K562 (cell line): ENCODE measurements around the gene NFIB. TPM values are rescaled to one million over a fixed set of nuclear protein-coding genes. Genes with fewer than 3 reads are reported as not detected.

Source experiments
- ATAC-seq: fragments of 200-7000 bp; cut with Tn5 transposase; 3 replicates; pipeline ENCODE4 v1.9.1; 2020; ENCODE audit warnings: moderate library complexity
- BruUV-seq: library from RNA; stranded (reverse); fragments of 400-500 nt; replicated peaks from 2 replicates; lab custom pipeline; 2021; lab: Mats Ljungman, UMichigan
- CTCF ChIA-PET: fragments of 300-600 bp; formaldehyde crosslinking; extraction: SDS; loops from one replicate; lab custom pipeline; 2021; ENCODE audit warnings: low intra/inter-chr PET ratio; lab: Yijun Ruan, JAX
- POLR2A ChIA-PET: fragments of 300-600, 350-650 bp; sonication (Branson Sonifier 250); formaldehyde crosslinking; extraction: SDS; loops from one replicate; lab custom pipeline; 2021; ENCODE audit warnings: antibody characterized with exemption, inconsistent platforms; lab: Yijun Ruan, JAX
- DNase-seq, 4 experiments: peaks; one replicate each; pipeline versions ENCODE4 v3.0.0 to v3.0.0-alpha.2; 2011 to 2018; ENCODE audit warnings: low spot score in 3 of 4, mixed read lengths in 3 of 4; ENCODE audit errors: extremely low read depth in 1 of 4
- FAIRE-seq: peaks from 2 replicates; lab custom pipeline; 2011; peaks lifted over from hg19 to GRCh38; lab: Jason Lieb, UNC
- H2AFZ ChIP-seq: 2 replicates; pipeline ENCODE4 v1.6.0; 2011; ENCODE audit warnings: low read depth, low read length, control low read depth, inconsistent platforms
- H3K27ac ChIP-seq: fragments of 200-600 bp; 3 replicates; pipeline ENCODE4 v1.8.0; 2011; ENCODE audit warnings: low read depth, mild to moderate bottlenecking, control low read depth, inconsistent platforms, low read length, moderate library complexity, mixed read lengths; ENCODE audit errors: extremely low read depth
- H3K27me3 ChIP-seq, 2 experiments: fragments of 300-600 bp in 1 of 2; 2 replicates in 1 of 2; 3 replicates in 1 of 2; pipeline versions ENCODE4 v1.6.0 to v1.8.0; 2011; ENCODE audit warnings: inconsistent platforms in 2 of 2, low read length in 2 of 2, mild to moderate bottlenecking in 1 of 2, mixed read lengths in 1 of 2, moderate library complexity in 1 of 2; ENCODE audit not compliant: control insufficient read depth in 2 of 2, insufficient read depth in 2 of 2
- H3K36me3 ChIP-seq: fragments of 300-600 bp; 3 replicates; pipeline ENCODE4 v1.8.0; 2011; ENCODE audit warnings: mild to moderate bottlenecking, low read length, inconsistent platforms; ENCODE audit not compliant: control insufficient read depth, insufficient read depth
- H3K4me1 ChIP-seq, 2 experiments: fragments of 200-600 bp in 1 of 2; replicated peaks in 1 of 2; 2 replicates in 1 of 2; 3 replicates in 1 of 2; pipeline versions ENCODE4 v1.5.1 to v1.8.0; 2011; ENCODE audit warnings: inconsistent platforms in 2 of 2, low read length in 2 of 2, mild to moderate bottlenecking in 1 of 2, mixed read lengths in 1 of 2, moderate library complexity in 1 of 2; ENCODE audit not compliant: control insufficient read depth in 2 of 2, insufficient read depth in 2 of 2
- H3K4me2 ChIP-seq: 2 replicates; pipeline ENCODE4 v1.6.1; 2011; ENCODE audit warnings: low read length, control low read depth, inconsistent platforms, mixed read lengths; ENCODE audit not compliant: insufficient read depth
- H3K4me3 ChIP-seq: fragments of 200-600 bp; sonication (generic), shearing (Covaris generic); 2 replicates; pipeline ENCODE4 v1.5.1; 2016; ENCODE audit warnings: control low read depth, inconsistent platforms
- H3K79me2 ChIP-seq: fragments of 200-600 bp; 3 replicates; pipeline ENCODE4 v1.8.0; 2011; ENCODE audit warnings: low read length, inconsistent platforms; ENCODE audit not compliant: control insufficient read depth, insufficient read depth
- H3K9ac ChIP-seq, 2 experiments: 2 replicates each; pipeline versions ENCODE4 v1.6.0 to v1.6.1; 2011; ENCODE audit warnings: low read depth in 2 of 2, low read length in 2 of 2, control low read depth in 1 of 2, inconsistent platforms in 1 of 2, mild to moderate bottlenecking in 1 of 2, mixed read lengths in 1 of 2; ENCODE audit not compliant: insufficient read depth in 1 of 2
- H3K9me1 ChIP-seq: one replicate; pipeline ENCODE4 v1.6.0; 2011; ENCODE audit warnings: inconsistent platforms, mild to moderate bottlenecking, low read length, moderate library complexity; ENCODE audit not compliant: control insufficient read depth, insufficient read depth
- H3K9me3 ChIP-seq: replicated peaks from 2 replicates; pipeline ENCODE4 v1.5.1; 2011; ENCODE audit warnings: low read depth, low read length, inconsistent platforms; ENCODE audit not compliant: control insufficient read depth, insufficient read depth
- H4K20me1 ChIP-seq: replicated peaks from 2 replicates; pipeline ENCODE4 v1.6.1; 2011; ENCODE audit warnings: low read length, inconsistent platforms, mixed read lengths; ENCODE audit not compliant: control insufficient read depth, insufficient read depth
- ARHGAP35 ChIP-seq: fragments of 450-650 bp; IDR thresholded peaks from 2 replicates; pipeline ENCODE4 v1.6.1; 2018; ENCODE audit not compliant: partially characterized antibody
- DNMT1 ChIP-seq: fragments of 450-650 bp; IDR thresholded peaks from 2 replicates; pipeline ENCODE4 v1.6.1; 2016; ENCODE audit warnings: antibody characterized with exemption, mild to moderate bottlenecking
- HDAC8 ChIP-seq: fragments of 450-650 bp; IDR thresholded peaks from 2 replicates; pipeline ENCODE4 v1.6.1; 2016; ENCODE audit warnings: mild to moderate bottlenecking, missing genetic modification characterization, moderate library complexity, missing compliant biosample characterization
- HNRNPH1 ChIP-seq: fragments of 200-400 bp; formaldehyde crosslinking; optimal IDR thresholded peaks from 2 replicates; pipeline ENCODE3; 2017; ENCODE audit warnings: low read depth, mild to moderate bottlenecking, low read length, moderate library complexity
- ILK ChIP-seq: fragments of 450-650 bp; IDR thresholded peaks from 2 replicates; pipeline ENCODE4 v1.6.1; 2016; ENCODE audit warnings: missing genetic modification characterization, low read depth, mild to moderate bottlenecking, missing compliant biosample characterization, moderate library complexity, borderline replicate concordance
- JUNB ChIP-seq: fragments of 450-650 bp; formaldehyde crosslinking; conservative IDR thresholded peaks from 2 replicates; pipeline ENCODE4 v1.4.0; 2020; ENCODE audit warnings: mild to moderate bottlenecking
- KLF10 ChIP-seq: fragments of 250-450 bp; sonication (Bioruptor Pico); IDR thresholded peaks from 2 replicates; pipeline ENCODE4 v1.6.1; 2021; ENCODE audit warnings: matching md5 sums
- MAFK ChIP-seq: IDR thresholded peaks from 2 replicates; pipeline ENCODE4 v1.6.1; 2011; ENCODE audit warnings: low read length, improper control_type of control experiment
- MED1 ChIP-seq: sonication (generic); formaldehyde crosslinking; IDR thresholded peaks from 2 replicates; pipeline ENCODE4 v1.8.1; 2023; ENCODE audit warnings: missing genetic modification reagents, borderline replicate concordance
- MTA3 ChIP-seq: fragments of 450-650 bp; formaldehyde crosslinking; IDR thresholded peaks from 2 replicates; pipeline ENCODE4 v1.6.1; 2017; ENCODE audit warnings: mild to moderate bottlenecking, borderline replicate concordance
- PHF21A ChIP-seq: fragments of 450-650 bp; IDR thresholded peaks from 2 replicates; pipeline ENCODE4 v1.6.1; 2017; ENCODE audit warnings: low read depth, borderline replicate concordance
- RBM39 ChIP-seq: fragments of 200-400 bp; formaldehyde crosslinking; optimal IDR thresholded peaks from 2 replicates; pipeline ENCODE3; 2018; ENCODE audit warnings: low read depth, low read length
- SAP30 ChIP-seq: fragments of 200-600 bp; sonication (generic); IDR thresholded peaks from 2 replicates; pipeline ENCODE4 v1.6.1; 2012; ENCODE audit warnings: borderline replicate concordance, low read depth, mild to moderate bottlenecking, moderate library complexity, low read length, control low read depth, inconsistent platforms; ENCODE audit not compliant: insufficient read depth, poor library complexity, severe bottlenecking
- SIN3A ChIP-seq, 2 experiments: fragments of 150-350 bp in 1 of 2; IDR thresholded peaks; 2 replicates each; pipeline ENCODE4 v1.6.1; 2011 to 2016; ENCODE audit warnings: borderline replicate concordance in 2 of 2, low read depth in 2 of 2, low read length in 2 of 2, mild to moderate bottlenecking in 2 of 2, moderate library complexity in 2 of 2; ENCODE audit not compliant: control insufficient read depth in 1 of 2
- SMARCA5 ChIP-seq: fragments of 450-650 bp; IDR thresholded peaks from 2 replicates; pipeline ENCODE4 v1.6.1; 2016
- SPI1 ChIP-seq: IDR thresholded peaks from 2 replicates; pipeline ENCODE4 v1.6.1; 2011; ENCODE audit warnings: low read depth, low read length, control low read depth, borderline replicate concordance
- THRAP3 ChIP-seq: fragments of 450-650 bp; IDR thresholded peaks from 2 replicates; pipeline ENCODE4 v1.6.1; 2016; ENCODE audit warnings: mild to moderate bottlenecking, inconsistent platforms, borderline replicate concordance
- ZNF224 ChIP-seq: sonication (generic); formaldehyde crosslinking; IDR thresholded peaks from 2 replicates; pipeline ENCODE4 v1.8.0; 2022; ENCODE audit warnings: mild to moderate bottlenecking, missing genetic modification reagents
- ZNF354B ChIP-seq: fragments of 250-450 bp; sonication (Bioruptor Pico); IDR thresholded peaks from 2 replicates; pipeline ENCODE4 v1.4.0; 2020
- ZNF77 ChIP-seq: fragments of 250-450 bp; sonication (Bioruptor Pico); IDR thresholded peaks from 2 replicates; pipeline ENCODE4 v1.5.0; 2020
- WGBS: fragments of 100-300 bp; shearing (Covaris generic); methylation state at CpG from one replicate; pipeline ENCODE4 v1.1.6; 2016; ENCODE audit warnings: low coverage, mixed read lengths; ENCODE audit not compliant: insufficient coverage; ENCODE audit errors: missing lambda C conversion rate; 5-methylcytosine and 5-hydroxymethylcytosine counted together
- in situ Hi-C: fragments of 300-500 bp; cut with MboI; formaldehyde crosslinking; loops from 4 replicates; pipeline ENCODE4 v1.15.0; 2018; ENCODE audit warnings: inconsistent platforms, mixed read lengths
- intact Hi-C: fragments of 100-400 bp; cut with micrococcal nuclease; formaldehyde crosslinking; loops from 2 replicates; pipeline ENCODE4 v1.14.2; 2022
- polyA plus RNA-seq, 8 experiments: library from polyadenylated mRNA; depleted of rRNA in 4 of 8; stranded (reverse) in 5 of 8; unstranded in 3 of 8; fragments of >200 nt; fragmentation: Nextera tagmentation in 2 of 8; fragmentation: Illumina TruSeq in 1 of 8; extraction: Ambion mirVana in 2 of 8; extraction: Trizol in 1 of 8; gene quantifications; 2 replicates each; pipeline versions ENCODE4 v1.2.1 to v1.2.3, GENCODE V29; 2011 to 2014; ENCODE audit warnings: inconsistent platforms in 1 of 8, missing spikeins in 1 of 8
- total RNA-seq, 7 experiments: library from RNA; depleted of rRNA in 6 of 7; stranded (reverse); fragments of >200 nt in 6 of 7; fragmentation: Illumina TruSeq in 2 of 7; extraction: Trizol in 2 of 7; gene quantifications; 2 replicates each; pipeline versions ENCODE4 v1.2.1 to v1.2.3, GENCODE V29; 2011 to 2021; ENCODE audit warnings: low replicate concordance in 1 of 7
- TF ChIP-seq, protein P1 (sequence below): fragments of 250-450 bp; sonication (Bioruptor Pico); IDR thresholded peaks from 2 replicates; pipeline ENCODE4 v1.5.0; 2021; ENCODE audit warnings: mild to moderate bottlenecking, moderate library complexity

NFIB gene
- total and polyA plus RNA-seq, 9 of the 15 experiments (the other 6 are each of a cell fraction or from before 2014, with no cell fraction given), result 1.2 to 3.3 (median 1.9) TPM

DNA sequence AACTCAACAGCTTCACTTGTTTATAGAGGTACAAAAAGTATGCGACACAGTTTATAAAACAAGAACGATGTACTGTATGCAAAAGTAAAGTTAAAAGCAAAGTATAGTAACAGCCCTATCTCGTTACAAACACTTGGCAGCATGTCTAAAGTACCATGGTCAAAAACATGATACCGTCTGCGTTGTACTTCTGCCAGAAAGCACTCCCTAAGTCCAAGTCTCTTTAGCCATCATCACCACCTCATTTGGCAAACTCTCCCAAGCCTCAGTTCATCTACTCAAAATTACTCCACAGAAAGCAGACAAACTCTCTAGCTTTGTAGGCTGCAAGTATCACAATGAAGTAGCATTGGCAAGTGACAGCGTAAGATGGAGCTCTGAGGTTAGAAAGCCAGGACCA, 73.4 kb downstream of the NFIB start (continued):
- TF ChIP-seq JUNB (no peak), ZNF77 (CRISPR knock-in tag) (no peak), RBM39 (no peak), SPI1 (no peak), ZNF224 (CRISPR knock-in tag) (no peak), MTA3 (no peak)

DNA sequence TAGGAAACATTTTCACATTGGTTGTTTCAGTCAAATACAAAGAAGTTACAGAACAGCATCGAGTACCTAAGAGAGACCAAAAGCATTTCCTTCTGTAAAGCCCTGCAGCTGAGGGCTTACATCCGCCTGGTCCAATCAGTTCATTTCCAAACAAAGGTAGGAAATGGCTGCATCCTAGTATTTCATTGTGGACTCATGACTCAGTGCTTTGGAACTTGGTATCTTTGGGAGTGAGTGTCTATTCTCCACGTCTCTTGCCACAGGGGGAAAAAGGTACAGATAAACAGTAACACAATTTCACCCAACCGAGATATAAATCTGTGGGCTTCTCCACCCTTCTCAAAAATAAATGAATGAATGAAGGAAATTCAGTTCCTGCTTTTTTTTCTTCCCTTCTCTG, 75.4 kb downstream of the NFIB start:
- BruUV-seq, result no TSS peak
- no peaks in the 10 kb centered on the region for H4K20me1 ChIP-seq
- no peak for FAIRE-seq
- TF ChIP-seq SMARCA5, result no peak
- TF ChIP-seq, protein P1, sequence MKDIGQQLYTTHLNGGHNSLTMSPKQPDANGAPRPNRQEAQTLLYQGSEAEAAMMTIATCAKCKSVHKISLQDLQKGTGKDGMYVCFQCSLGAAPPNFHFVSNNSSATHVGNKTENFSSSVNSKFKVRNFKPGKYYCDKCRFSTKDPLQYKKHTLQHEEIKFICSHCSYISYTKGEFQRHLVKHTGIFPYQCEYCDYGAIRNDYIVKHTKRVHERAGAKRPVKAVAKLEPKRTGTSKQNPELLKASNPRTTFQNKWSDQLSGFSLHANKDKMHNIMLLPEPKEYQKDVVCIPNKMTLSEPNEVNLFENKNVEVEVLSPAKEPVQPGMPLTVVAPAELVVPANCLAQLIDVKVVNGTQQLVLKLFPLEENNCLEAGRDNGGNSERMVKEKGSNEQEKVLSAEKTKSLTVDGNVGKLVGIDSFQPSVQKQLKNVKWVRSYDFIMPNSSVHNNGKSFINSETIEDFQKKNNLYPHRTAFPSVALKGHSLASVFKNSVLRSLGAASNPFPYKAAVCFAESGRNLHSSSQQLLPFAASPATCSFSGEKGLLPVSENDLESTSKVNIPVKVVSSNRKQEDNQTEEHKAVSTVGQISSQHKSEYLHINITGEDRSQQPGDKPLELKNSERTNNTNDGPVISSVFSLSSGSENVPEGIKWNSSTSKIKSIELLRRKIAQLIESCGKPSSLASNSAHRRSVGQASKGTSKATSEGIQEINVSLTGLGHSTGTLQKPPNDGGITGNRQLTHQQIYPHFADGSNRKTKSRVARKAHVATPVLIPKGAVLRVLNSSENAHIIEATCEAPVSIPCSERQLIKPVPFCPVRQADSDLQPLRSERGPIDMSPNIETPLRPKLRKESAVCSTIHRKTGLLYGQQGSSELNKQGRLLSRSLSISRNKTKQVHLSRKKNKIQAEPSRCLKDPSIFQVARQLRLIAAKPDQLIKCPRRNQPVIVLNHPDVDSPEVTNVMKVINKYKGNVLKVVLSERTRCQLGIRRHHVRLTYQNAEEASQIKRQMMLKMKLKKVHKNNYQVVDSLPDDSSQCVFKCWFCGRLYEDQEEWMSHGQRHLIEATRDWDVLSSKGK, result no peak
- TF ChIP-seq HDAC8 (tag), result no peak
- TF ChIP-seq ILK, result no peak
- TF ChIP-seq ZNF354B, result no peak
- no peak for TF ChIP-seq KLF10 (CRISPR knock-in tag)
- no peak for TF ChIP-seq THRAP3
- TF ChIP-seq MED1 (CRISPR knock-in tag), result no peak
- no peak for TF ChIP-seq SAP30
- TF ChIP-seq DNMT1, result no peak
- TF ChIP-seq MAFK, result no peak
- TF ChIP-seq SIN3A (IDR thresholded peaks at IDR 0.05; ENCODE audit: borderline replicate concordance in 2 of 2, control insufficient read depth in 1 of 2, low read depth in 2 of 2, low read length in 2 of 2), result no peak
- no peak for TF ChIP-seq HNRNPH1
- no peak for TF ChIP-seq PHF21A
- no peak for TF ChIP-seq ARHGAP35
- in situ Hi-C loops, result no loop called here
- no peaks in the 10 kb centered on the region for H3K9me3 ChIP-seq
- DNase-seq, result no peak
- no peak for ATAC-seq
- H3K4me1 ChIP-seq, result no peaks in the 10 kb centered on the region
- 0% methylated on average over 4 of the region's 4 CpGs for WGBS
- H3K4me2 ChIP-seq, result no peak overlapping the region
- no peaks in the 10 kb centered on the region for H3K36me3 ChIP-seq
- CTCF ChIA-PET, result no interaction called here
- H3K4me3 ChIP-seq, result no peak overlapping the region
- H2AFZ ChIP-seq, result no peak overlapping the region
- no peaks in the 10 kb centered on the region for H3K9me1 ChIP-seq
- H3K27ac ChIP-seq, result no peak overlapping the region
- intact Hi-C loops, result no loop called here
- no peak overlapping the region for H3K9ac ChIP-seq
- POLR2A ChIA-PET, result interaction anchor here (0.7 kb wide), 1 partner anchor 1529 kb away, joined by 3 read pairs; no protein-coding TSS in a partner anchor
- H3K27me3 ChIP-seq, result no peaks in the 10 kb centered on the region; a peak in 1 of 5 replicates
- H3K79me2 ChIP-seq, result no peaks in the 10 kb centered on the region
